Aorta (tissue), 5 donors: ENCODE measurements around the gene GMNC. TPM values are rescaled to one million over a fixed set of nuclear protein-coding genes. Genes with fewer than 3 reads are reported as not detected.
"Not testable (repeated sequence)": the region's sequence is repeated elsewhere in the genome, so short reads cannot be mapped to it uniquely, and the experiment has no call there.

Experiments used
- ATAC-seq: fragments of 200-7000 bp; cut with Tn5 transposase; one replicate; pipeline ENCODE4 v1.9.1; 2022; ENCODE audit warnings: moderate library complexity; ENCODE audit not compliant: low FRiP score
- DNase-seq, 2 donors: peaks; one replicate each; pipeline ENCODE4 v3.0.0-alpha.2; 2020
- H3K27ac ChIP-seq, 2 donors: one replicate each; pipeline ENCODE4 v1.5.1; 2013; ENCODE audit warnings: low read length in 2 of 2, mild to moderate bottlenecking in 2 of 2, moderate library complexity in 2 of 2, control low read depth in 1 of 2, inconsistent platforms in 1 of 2, low read depth in 1 of 2
- H3K27me3 ChIP-seq, 2 donors: one replicate each; pipeline ENCODE4 v1.6.1; 2013; ENCODE audit warnings: control low read depth in 1 of 2, low read length in 1 of 2, mild to moderate bottlenecking in 1 of 2, moderate library complexity in 1 of 2; ENCODE audit not compliant: insufficient read depth in 2 of 2, control insufficient read depth in 1 of 2
- H3K36me3 ChIP-seq, 2 donors: one replicate each; pipeline ENCODE4 v1.6.1; 2013; ENCODE audit warnings: control low read depth in 1 of 2, low read length in 1 of 2, mild to moderate bottlenecking in 1 of 2; ENCODE audit not compliant: insufficient read depth in 2 of 2, control insufficient read depth in 1 of 2
- H3K4me1 ChIP-seq, 2 donors: one replicate each; pipeline ENCODE4 v1.6.1; 2013; ENCODE audit warnings: low read length in 2 of 2, control low read depth in 1 of 2, mild to moderate bottlenecking in 1 of 2, moderate library complexity in 1 of 2; ENCODE audit not compliant: insufficient read depth in 2 of 2, control insufficient read depth in 1 of 2
- H3K4me3 ChIP-seq, 2 donors: one replicate each; pipeline ENCODE4 v1.5.1; 2013; ENCODE audit warnings: low read length in 2 of 2, control low read depth in 1 of 2, mild to moderate bottlenecking in 1 of 2
- H3K9me3 ChIP-seq: one replicate; pipeline ENCODE4 v1.6.1; 2013; ENCODE audit warnings: mild to moderate bottlenecking, low read length; ENCODE audit not compliant: control insufficient read depth
- WGBS, 2 donors: extraction: QIAGEN DNeasy Blood & Tissue Kit; methylation state at CpG; one replicate each; pipeline ENCODE4 v1.1.7; 2013; 5-methylcytosine and 5-hydroxymethylcytosine counted together
- intact Hi-C, 2 donors: fragments of 100-400 bp; cut with DNase I; formaldehyde crosslinking; loops; one replicate each; pipeline versions ENCODE4 v1.14.2 to v1.15.0; 2022
- polyA plus RNA-seq, 2 donors: library from polyadenylated mRNA; stranded (reverse); fragments of 200-250 nt; gene quantifications; one replicate each; pipeline ENCODE4 v1.2.3, GENCODE V29; 2013
- total RNA-seq, 2 donors: library from RNA; stranded (reverse); fragmentation: NEBNext Ultra II Directional; extraction: Animal tissue kit (Norgen Biotek cat#: 25700); gene quantifications; one replicate each; pipeline ENCODE4 v1.2.1, GENCODE V29; 2021
- donor health status: healthy with polysubstance abuse.
- donor health status: Bipolar disorder and iron deficiency.
- donor health status: DM: no; HTN: no; CAD: no.
- donor health status: DM: no; HTN: no; CAD: no.
- donor health status: DM: yes; HTN: yes; CAD: no.

The GMNC gene
- total and polyA plus RNA-seq, 4 donors: not detected

DNA sequence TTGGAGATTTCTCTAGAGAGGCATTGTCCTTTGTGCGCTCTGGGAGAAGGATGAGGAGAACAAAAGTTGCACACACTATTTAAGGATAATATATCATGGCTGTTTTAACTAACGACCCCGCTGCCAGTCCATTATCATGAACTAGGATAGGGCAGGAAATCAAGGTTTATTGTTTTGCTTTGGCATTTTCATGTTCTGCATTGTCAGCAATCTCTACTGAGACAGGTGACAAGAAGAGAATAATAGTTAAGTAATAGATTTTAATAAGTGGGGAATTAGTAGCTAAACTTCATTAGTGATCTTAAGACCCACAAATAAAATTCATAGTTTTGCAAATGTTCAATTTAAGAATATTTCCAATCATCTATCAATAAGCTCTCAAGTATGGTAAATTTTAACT lies 20.6 kb upstream of the GMNC start:
- Histone ChIP-seq H3K36me3 (no peaks in the 10 kb centered on the region), H3K27ac (no peak overlapping the region), H3K9me3 (no peaks in the 10 kb centered on the region), H3K4me3 (no peak overlapping the region), H3K4me1 (no peaks in the 10 kb centered on the region), H3K27me3 (no peaks in the 10 kb centered on the region)
- DNase-seq (no peak), ATAC-seq (no peak)
- intact Hi-C loops: loop anchor here in 1 of 2 donors (5.0 kb wide), 1 partner anchor 169 kb away; no protein-coding TSS in a partner anchor
- WGBS, 2 donors: 75 to 76% methylated on average over 3 of the region's 3 CpGs

DNA sequence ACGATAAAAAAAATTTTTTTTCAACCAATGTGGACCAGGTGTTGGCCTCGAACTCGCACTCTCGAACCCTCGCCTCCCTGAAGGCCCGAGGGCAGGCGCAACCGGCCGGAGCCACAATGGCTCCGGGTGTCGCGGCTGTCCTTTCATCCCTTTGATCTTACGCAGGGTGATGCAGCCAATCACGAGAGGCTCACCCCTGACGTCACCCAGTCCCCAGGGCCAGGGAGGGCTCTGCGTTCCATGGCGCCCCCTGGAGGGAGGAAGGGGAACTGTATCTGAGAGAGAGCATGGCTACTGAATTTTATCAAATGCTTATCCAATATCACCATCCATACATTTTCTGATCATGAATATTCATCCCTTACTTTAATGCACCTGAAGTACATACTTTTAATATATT lies 15.4 kb upstream of the GMNC start:
- no peaks in the 10 kb centered on the region for H3K9me3 ChIP-seq
- no peak for ATAC-seq
- 85% methylated on average over 17 of the region's 17 CpGs for WGBS, 2 donors

DNA sequence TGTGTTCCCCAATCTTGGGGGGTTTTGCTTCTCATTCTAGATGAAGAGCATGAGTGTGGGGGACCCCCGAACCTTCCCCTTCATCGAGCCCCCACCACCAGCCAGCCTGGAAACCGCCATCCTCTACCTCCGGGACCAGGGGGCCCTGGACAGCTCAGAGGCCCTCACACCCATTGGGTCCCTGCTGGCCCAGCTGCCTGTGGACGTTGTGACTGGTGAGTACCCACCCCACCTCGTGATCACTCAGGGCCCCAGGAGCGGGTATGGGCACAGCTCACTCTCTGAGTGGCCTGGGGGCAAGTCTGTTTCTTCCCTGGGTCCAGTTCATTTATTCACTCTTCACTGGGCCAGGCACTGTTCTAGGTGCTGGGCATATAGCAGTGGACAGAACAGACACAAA lies 13.9 kb upstream of the GMNC start:
- H3K36me3 ChIP-seq, H3K9me3 ChIP-seq, DNase-seq, ATAC-seq, H3K27me3 ChIP-seq, H3K4me3 ChIP-seq, H3K27ac ChIP-seq, intact Hi-C loops, H3K4me1 ChIP-seq: not testable (repeated sequence)
- WGBS, 2 donors: 91 to 96% methylated on average over 5 to 7 of the region's 7 CpGs

More for the DNA sequence above, 15.4 kb upstream of the GMNC start:
- Histone ChIP-seq H3K36me3 (no peaks in the 10 kb centered on the region), H3K27ac (no peak overlapping the region), H3K4me1 (no peaks in the 10 kb centered on the region), H3K4me3 (no peak overlapping the region), H3K27me3 (no peaks in the 10 kb centered on the region)
- intact Hi-C loops: no loop called here
- DNase-seq: no peak

DNA sequence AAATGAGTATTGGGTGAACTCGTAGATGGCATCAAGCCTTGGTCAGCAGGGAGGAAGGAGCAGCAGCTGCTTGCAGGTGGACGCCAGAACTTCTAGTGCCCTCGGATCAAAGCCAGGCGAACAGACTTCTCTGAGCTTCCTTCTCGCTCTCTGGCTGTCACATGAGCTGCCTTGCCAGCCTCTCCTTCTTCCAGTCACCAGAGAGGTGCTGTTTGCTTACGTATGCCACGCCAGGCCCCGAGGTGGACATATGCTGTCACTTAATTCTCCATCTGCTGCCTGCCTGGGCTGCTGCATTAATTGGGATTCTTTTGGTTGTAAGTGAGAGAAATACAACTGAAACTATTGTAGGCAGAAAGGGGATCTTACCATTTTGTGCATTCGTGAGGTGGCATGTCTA lies 12.6 kb upstream of the GMNC start:
- H3K27me3 ChIP-seq, ATAC-seq, H3K4me1 ChIP-seq, H3K9me3 ChIP-seq, H3K4me3 ChIP-seq, H3K27ac ChIP-seq, intact Hi-C loops, H3K36me3 ChIP-seq, DNase-seq: not testable (repeated sequence)
- 91 to 93% methylated on average over 9 of the region's 9 CpGs for WGBS, 2 donors

DNA sequence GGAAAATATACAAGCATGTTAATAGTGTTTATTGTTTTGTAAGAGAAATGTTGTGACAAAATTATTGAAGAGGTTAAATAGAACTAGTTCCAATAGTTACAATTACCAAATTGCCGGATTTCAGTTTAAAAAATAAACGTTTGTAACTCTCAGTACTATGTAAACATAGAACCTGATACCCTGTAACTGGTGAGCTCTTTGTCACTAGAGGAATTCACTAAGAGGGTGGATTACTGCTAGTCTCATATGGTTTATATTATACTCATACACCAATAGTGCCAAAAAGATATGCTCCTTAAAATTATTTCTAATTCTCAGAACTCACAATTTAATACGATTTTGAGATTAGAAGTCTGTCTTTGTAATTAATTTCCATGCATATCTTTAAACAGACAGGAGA lies 7.6 kb upstream of the GMNC start:
- Histone ChIP-seq H3K27me3 (no peaks in the 10 kb centered on the region), H3K36me3 (no peaks in the 10 kb centered on the region), H3K27ac (no peak overlapping the region), H3K9me3 (no peaks in the 10 kb centered on the region), H3K4me1 (no peaks in the 10 kb centered on the region), H3K4me3 (no peak overlapping the region)
- no peak for DNase-seq
- intact Hi-C loops: no loop called here
- 27 to 37% methylated on average over 3 of the region's 3 CpGs for WGBS, 2 donors
- no peak for ATAC-seq

- no peaks in the 10 kb centered on the region for H3K9me3 ChIP-seq
- 80 to 82% methylated on average over 2 of the region's 2 CpGs for WGBS, 2 donors
- DNase-seq (no peak), ATAC-seq (no peak)
- no peaks in the 10 kb centered on the region for H3K4me1 ChIP-seq
- no peak overlapping the region for H3K27ac ChIP-seq
- no peaks in the 10 kb centered on the region for H3K27me3 ChIP-seq
- intact Hi-C loops: no loop called here
- H3K36me3 ChIP-seq: no peaks in the 10 kb centered on the region
- H3K4me3 ChIP-seq: no peak overlapping the region
Measured at GRCh38 chr3:190867071-190867470, 4.6 kb upstream of the GMNC start.

GRCh38 chr3:190865828-190866227 lies 3.3 kb upstream of the GMNC start:
- Histone ChIP-seq H3K27me3 (no peaks in the 10 kb centered on the region), H3K9me3 (no peaks in the 10 kb centered on the region), H3K4me3 (no peak overlapping the region), H3K36me3 (no peaks in the 10 kb centered on the region), H3K27ac (no peak overlapping the region), H3K4me1 (no peaks in the 10 kb centered on the region)
- 57 to 61% methylated on average over 7 of the region's 7 CpGs for WGBS, 2 donors
- no peak for DNase-seq
- no peak for ATAC-seq
- intact Hi-C loops: no loop called here

DNA sequence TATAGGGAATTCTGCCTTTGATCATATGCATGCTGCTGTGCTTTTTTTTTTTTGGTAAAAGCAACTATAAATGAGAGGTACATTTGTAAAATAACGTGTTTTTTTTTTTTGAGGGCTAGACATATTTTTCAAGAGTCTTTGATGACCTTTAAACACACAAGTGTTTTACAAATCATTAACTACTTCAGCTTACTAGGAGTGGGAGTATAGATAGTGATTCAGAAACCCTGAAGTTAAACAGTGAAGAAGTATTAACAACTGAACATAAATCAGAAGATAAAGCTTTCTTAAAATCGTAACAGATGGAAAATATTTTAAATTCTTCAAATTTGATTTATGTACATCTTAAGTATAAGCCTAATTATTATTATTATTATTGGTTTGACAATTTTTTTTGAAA lies 2.9 kb upstream of the GMNC start:
- WGBS, 2 donors: 30 to 37% methylated on average over 2 of the region's 2 CpGs
- no peaks in the 10 kb centered on the region for H3K9me3 ChIP-seq
- no peaks in the 10 kb centered on the region for H3K4me1 ChIP-seq
- no peak overlapping the region for H3K27ac ChIP-seq
- DNase-seq: no peak
- intact Hi-C loops: no loop called here
- ATAC-seq: no peak
- H3K36me3 ChIP-seq: no peaks in the 10 kb centered on the region
- no peaks in the 10 kb centered on the region for H3K27me3 ChIP-seq
- H3K4me3 ChIP-seq: no peak overlapping the region

DNA sequence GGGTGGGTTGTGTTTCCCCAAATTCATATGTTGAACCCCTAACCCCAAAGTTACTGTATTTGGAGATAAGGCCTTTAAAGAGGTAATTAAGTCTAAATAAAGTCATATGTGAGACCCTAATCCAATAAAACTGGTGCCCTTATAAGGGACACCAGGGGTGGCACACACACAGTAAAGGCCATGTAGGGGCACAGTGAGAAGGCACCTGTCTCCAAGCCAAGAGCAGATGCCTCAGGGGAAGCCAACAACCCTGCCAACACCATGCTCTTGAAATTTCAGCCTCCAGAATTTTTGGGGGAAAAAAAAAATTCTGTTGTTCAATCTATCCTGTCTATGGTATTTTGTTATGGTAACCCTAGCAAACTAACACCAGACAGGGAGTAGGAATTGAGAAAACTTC lies 1.5 kb upstream of the GMNC start:
- H3K36me3 ChIP-seq: no peaks in the 10 kb centered on the region
- no peak overlapping the region for H3K27ac ChIP-seq
- no peak overlapping the region for H3K4me3 ChIP-seq
- intact Hi-C loops: no loop called here
- no peak for DNase-seq
- H3K27me3 ChIP-seq: no peaks in the 10 kb centered on the region
- H3K4me1 ChIP-seq: no peaks in the 10 kb centered on the region
- no peak for ATAC-seq
- no peaks in the 10 kb centered on the region for H3K9me3 ChIP-seq
